ENCODE data around the gene HIKESHI. TPM values are rescaled to one million over a fixed set of nuclear protein-coding genes. Genes with fewer than 3 reads are reported as not detected.

The HIKESHI gene
- polyA plus RNA-seq, 3 donors, result 21.5 to 71.2 (median 65.4) TPM

DNA sequence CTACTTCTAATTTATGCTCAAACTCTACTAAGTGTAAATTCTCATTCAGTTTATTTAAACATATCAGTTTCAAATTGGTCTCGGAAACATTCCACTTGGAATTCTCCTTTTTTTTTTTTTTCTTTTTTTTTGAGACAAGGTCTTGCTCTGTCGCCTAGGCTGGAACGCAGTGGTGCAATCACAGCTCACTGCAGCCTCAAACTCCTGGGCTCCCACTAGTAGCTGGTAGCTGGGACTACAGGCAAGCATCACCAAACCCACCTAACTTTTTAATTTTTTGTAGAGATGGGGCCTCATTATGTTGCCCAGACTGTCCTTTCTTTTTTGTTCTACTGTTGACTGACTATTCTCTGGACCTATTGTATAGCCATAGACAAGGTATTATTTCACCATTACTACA, 39.3 kb downstream of the HIKESHI start:
- no peak overlapping the region for H3K4me3 ChIP-seq (replicated peaks in 1 of 3; ENCODE audit: low read depth in 2 of 3, low read length in 3 of 3)
- peaks cover 24 to 59% of the 10 kb centered on the region in 2 donors for H3K36me3 ChIP-seq (replicated peaks in 1 of 2; ENCODE audit: control insufficient read depth in 1 of 2, insufficient read depth in 2 of 2, low read length in 2 of 2)
- Mint-ChIP-seq H3K4me3 (no peak overlapping the region), H3K36me3 (peaks cover 46 to 55% of the 10 kb centered on the region in 2 donors), H3K9me3 (peaks cover 5 to 7% (median 7%) of the 10 kb centered on the region in 7 donors), H3K27ac (peak overlapping the region in 1 of 7 donors; percentile 4), H3K4me1 (peaks cover 6% of the 10 kb centered on the region), H3K27me3 (ENCODE audit: low read depth in 3 of 3) (peaks cover 0 to 2% (median 0%) of the 10 kb centered on the region in 3 donors)
- TF ChIP-seq, protein P1, sequence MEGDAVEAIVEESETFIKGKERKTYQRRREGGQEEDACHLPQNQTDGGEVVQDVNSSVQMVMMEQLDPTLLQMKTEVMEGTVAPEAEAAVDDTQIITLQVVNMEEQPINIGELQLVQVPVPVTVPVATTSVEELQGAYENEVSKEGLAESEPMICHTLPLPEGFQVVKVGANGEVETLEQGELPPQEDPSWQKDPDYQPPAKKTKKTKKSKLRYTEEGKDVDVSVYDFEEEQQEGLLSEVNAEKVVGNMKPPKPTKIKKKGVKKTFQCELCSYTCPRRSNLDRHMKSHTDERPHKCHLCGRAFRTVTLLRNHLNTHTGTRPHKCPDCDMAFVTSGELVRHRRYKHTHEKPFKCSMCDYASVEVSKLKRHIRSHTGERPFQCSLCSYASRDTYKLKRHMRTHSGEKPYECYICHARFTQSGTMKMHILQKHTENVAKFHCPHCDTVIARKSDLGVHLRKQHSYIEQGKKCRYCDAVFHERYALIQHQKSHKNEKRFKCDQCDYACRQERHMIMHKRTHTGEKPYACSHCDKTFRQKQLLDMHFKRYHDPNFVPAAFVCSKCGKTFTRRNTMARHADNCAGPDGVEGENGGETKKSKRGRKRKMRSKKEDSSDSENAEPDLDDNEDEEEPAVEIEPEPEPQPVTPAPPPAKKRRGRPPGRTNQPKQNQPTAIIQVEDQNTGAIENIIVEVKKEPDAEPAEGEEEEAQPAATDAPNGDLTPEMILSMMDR (IDR thresholded peaks at IDR 0.05), result no peak
- no peak overlapping the region for H3K9ac ChIP-seq (ENCODE audit: insufficient read depth, low read length, poor library complexity, severe bottlenecking)
- no peaks in the 10 kb centered on the region for H3K27me3 ChIP-seq (ENCODE audit: control insufficient read depth in 2 of 2, insufficient read depth in 2 of 2, low read length in 2 of 2)
- no peak overlapping the region for H3K27ac ChIP-seq (ENCODE audit: low read depth in 1 of 2, low read length in 2 of 2)
- no peaks in the 10 kb centered on the region for H3K4me1 ChIP-seq (ENCODE audit: control insufficient read depth in 1 of 2, insufficient read depth in 2 of 2, low read length in 2 of 2)
- no peak overlapping the region for H3K4me2 ChIP-seq (replicated peaks; ENCODE audit: extremely low read depth, low read length, poor library complexity, severe bottlenecking)
- no peak for DNase-seq
- H4K20me1 ChIP-seq (ENCODE audit: insufficient read depth, low read length), result no peaks in the 10 kb centered on the region
- WGBS (ENCODE audit: insufficient coverage), result 100% methylated on average over 1 of the region's 3 CpGs
- no peak overlapping the region for H2AFZ ChIP-seq (ENCODE audit: insufficient read depth, low read depth, low read length, poor library complexity, severe bottlenecking)
- H3K79me2 ChIP-seq (ENCODE audit: insufficient read depth, low read length), result peaks cover 5% of the 10 kb centered on the region
- intact Hi-C loops (cut with micrococcal nuclease), result no loop called here
- H3K9me3 ChIP-seq (replicated peaks in 1 of 2; ENCODE audit: control insufficient read depth in 1 of 2, insufficient read depth in 1 of 2, low read length in 2 of 2), result no peaks in the 10 kb centered on the region

DNA sequence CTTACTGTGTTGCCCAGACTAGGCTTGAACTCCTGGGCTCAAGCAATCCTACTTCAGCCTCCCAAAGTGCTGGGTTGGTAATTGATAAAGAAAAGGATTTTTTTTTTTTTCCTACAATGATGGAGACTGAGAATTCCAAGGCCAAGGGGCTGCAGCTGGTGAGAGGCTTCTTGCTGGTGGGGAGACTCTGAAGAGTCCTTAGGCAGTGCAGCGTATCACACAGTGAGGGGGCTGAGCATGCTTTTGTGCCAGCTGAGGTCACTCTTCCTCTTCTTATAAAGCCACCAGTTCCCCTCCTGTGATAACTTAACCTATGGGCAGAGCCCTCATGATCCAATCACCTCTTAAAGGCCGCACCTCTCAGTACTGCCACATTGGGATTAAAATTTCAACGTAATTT, 44.5 kb downstream of the HIKESHI start:
- 91% methylated on average over 3 of the region's 3 CpGs for WGBS (ENCODE audit: insufficient coverage)
- Histone ChIP-seq H3K79me2 (ENCODE audit: insufficient read depth, low read length) (peaks cover 3% of the 10 kb centered on the region), H3K27ac (ENCODE audit: low read depth in 1 of 2, low read length in 2 of 2) (no peak overlapping the region), H3K36me3 (replicated peaks in 1 of 2; ENCODE audit: control insufficient read depth in 1 of 2, insufficient read depth in 2 of 2, low read length in 2 of 2) (peaks cover 18 to 30% of the 10 kb centered on the region in 2 donors), H3K9ac (ENCODE audit: insufficient read depth, low read length, poor library complexity, severe bottlenecking) (no peak overlapping the region), H4K20me1 (ENCODE audit: insufficient read depth, low read length) (no peaks in the 10 kb centered on the region), H3K9me3 (replicated peaks in 1 of 2; ENCODE audit: control insufficient read depth in 1 of 2, insufficient read depth in 1 of 2, low read length in 2 of 2) (no peaks in the 10 kb centered on the region), H3K4me3 (replicated peaks in 1 of 3; ENCODE audit: low read depth in 2 of 3, low read length in 3 of 3) (no peak overlapping the region), H2AFZ (ENCODE audit: insufficient read depth, low read depth, low read length, poor library complexity, severe bottlenecking) (no peak overlapping the region), H3K27me3 (ENCODE audit: control insufficient read depth in 2 of 2, insufficient read depth in 2 of 2, low read length in 2 of 2) (no peaks in the 10 kb centered on the region), H3K4me1 (ENCODE audit: control insufficient read depth in 1 of 2, insufficient read depth in 2 of 2, low read length in 2 of 2) (no peaks in the 10 kb centered on the region), H3K4me2 (replicated peaks; ENCODE audit: extremely low read depth, low read length, poor library complexity, severe bottlenecking) (no peak overlapping the region)
- Mint-ChIP-seq H3K27ac (no peak overlapping the region), H3K4me1 (peaks cover 1% of the 10 kb centered on the region), H3K9me3 (peaks cover 0 to 5% (median 0%) of the 10 kb centered on the region in 7 donors), H3K36me3 (peaks cover 28% of the 10 kb centered on the region in 2 donors), H3K27me3 (ENCODE audit: low read depth in 3 of 3) (no peaks in the 10 kb centered on the region), H3K4me3 (no peak overlapping the region)
- no peak for DNase-seq
- TF ChIP-seq, protein P1 (IDR thresholded peaks at IDR 0.05), result no peak
- intact Hi-C loops (cut with micrococcal nuclease), result no loop called here

Data from CD14-positive monocyte (primary cell).